OCI-LY3 (cell line): Measurements from ENCODE around the gene KIAA1671.

Source experiments
- H2AFZ ChIP-seq: fragments of 200-600, 300-600 bp; shearing (Covaris generic); 2 replicates; pipeline ENCODE4 v1.6.0; 2014; ENCODE audit warnings: antibody characterized with exemption, low read depth, low read length
- H3K27ac ChIP-seq: fragments of 200-600, 300-600 bp; sonication (generic); 2 replicates; pipeline ENCODE4 v1.5.1; 2014; ENCODE audit warnings: mild to moderate bottlenecking, low read length, moderate library complexity, mixed read lengths
- H3K27me3 ChIP-seq: fragments of 200-600, 300-600 bp; sonication (generic); 2 replicates; pipeline ENCODE4 v1.6.1; 2014; ENCODE audit warnings: low read depth, low read length, mixed read lengths
- H3K36me3 ChIP-seq: fragments of 200-600, 300-600 bp; sonication (generic); replicated peaks from 2 replicates; pipeline ENCODE3; 2014; ENCODE audit warnings: low read depth, low read length, mixed read lengths
- H3K4me1 ChIP-seq: fragments of 300-600, 200-600 bp; sonication (generic); 2 replicates; pipeline ENCODE4 v1.6.1; 2014; ENCODE audit warnings: low read length, mixed read lengths
- H3K4me2 ChIP-seq: fragments of 200-600, 300-600 bp; sonication (generic); 2 replicates; pipeline ENCODE4 v1.6.1; 2014; ENCODE audit warnings: low read length, mixed read lengths
- H3K4me3 ChIP-seq: fragments of 300-600, 200-600 bp; sonication (generic); 2 replicates; pipeline ENCODE4 v1.5.1; 2014; ENCODE audit warnings: antibody characterized with exemption, mild to moderate bottlenecking, low read length, moderate library complexity
- H3K79me2 ChIP-seq: fragments of 300-600, 200-600 bp; shearing (Covaris generic); 2 replicates; pipeline ENCODE4 v1.6.1; 2014; ENCODE audit warnings: mild to moderate bottlenecking, low read length, mixed read lengths
- H3K9ac ChIP-seq: fragments of 300-600, 200-600 bp; shearing (Covaris generic); 2 replicates; pipeline ENCODE4 v1.6.0; 2014; ENCODE audit warnings: mild to moderate bottlenecking, low read length, moderate library complexity
- H3K9me3 ChIP-seq: fragments of 200-600, 300-600 bp; shearing (Covaris generic); 2 replicates; pipeline ENCODE4 v1.6.1; 2014; ENCODE audit warnings: low read length, mixed read lengths; ENCODE audit not compliant: insufficient read depth
- H4K20me1 ChIP-seq: fragments of 200-600, 300-600 bp; sonication (generic); 2 replicates; pipeline ENCODE4 v1.6.1; 2016; ENCODE audit warnings: low read length, mixed read lengths; ENCODE audit not compliant: insufficient read depth
- CTCF ChIP-seq: fragments of 200-600, 300-600 bp; sonication (generic); IDR thresholded peaks from 2 replicates; pipeline ENCODE4 v1.5.1; 2014; ENCODE audit warnings: antibody characterized with exemption, low read length, low read depth
- EZH2phosphoT487 ChIP-seq: fragments of 200-600 bp; shearing (Covaris generic); IDR thresholded peaks from 2 replicates; pipeline ENCODE4 v1.6.1; 2018; ENCODE audit warnings: antibody characterized with exemption, mixed run types, low read depth

The KIAA1671 gene

GRCh38 chr22:24947881-24948280 lies 4.6 kb upstream of the KIAA1671 start:
- Histone ChIP-seq H4K20me1 (no peaks in the 10 kb centered on the region), H3K4me2 (no peak overlapping the region), H3K4me3 (no peak overlapping the region), H3K9me3 (no peaks in the 10 kb centered on the region), H3K4me1 (peaks cover 5% of the 10 kb centered on the region; the same call in 1 of the 2 replicates), H3K27me3 (peaks cover 3% of the 10 kb centered on the region; the same call in 1 of the 2 replicates), H3K79me2 (no peaks in the 10 kb centered on the region), H3K36me3 (no peaks in the 10 kb centered on the region), H3K27ac (no peak overlapping the region), H2AFZ (no peak overlapping the region), H3K9ac (no peak overlapping the region)
- TF ChIP-seq CTCF (no peak), EZH2phosphoT487 (no peak)

GRCh38 chr22:24948356-24949202 lies 3.9 kb upstream of the KIAA1671 start:
- H3K9ac ChIP-seq = no peak overlapping the region
- H4K20me1 ChIP-seq = no peaks in the 10 kb centered on the region
- H3K36me3 ChIP-seq = no peaks in the 10 kb centered on the region
- TF ChIP-seq EZH2phosphoT487 = no peak
- no peak for TF ChIP-seq CTCF
- H3K9me3 ChIP-seq = no peaks in the 10 kb centered on the region
- no peak overlapping the region for H3K4me2 ChIP-seq
- peaks cover 6% of the 10 kb centered on the region; the same call in 1 of the 2 replicates for H3K27me3 ChIP-seq
- no peak overlapping the region for H3K27ac ChIP-seq
- no peak overlapping the region for H2AFZ ChIP-seq
- H3K79me2 ChIP-seq = no peaks in the 10 kb centered on the region
- H3K4me3 ChIP-seq = no peak overlapping the region
- H3K4me1 ChIP-seq = no peaks in the 10 kb centered on the region

- H3K9me3 ChIP-seq = no peaks in the 10 kb centered on the region
- 0 out of 2 replicates have a peak overlapping the region, but pooled peaks have one; percentile 9 for H3K4me2 ChIP-seq
- no peak overlapping the region for H3K4me3 ChIP-seq
- H3K27me3 ChIP-seq = peaks cover 10% of the 10 kb centered on the region
- TF ChIP-seq EZH2phosphoT487 = no peak
- TF ChIP-seq CTCF = no peak
- H2AFZ ChIP-seq = no peak overlapping the region
- no peaks in the 10 kb centered on the region for H3K36me3 ChIP-seq
- H3K9ac ChIP-seq = no peak overlapping the region
- H3K27ac ChIP-seq = no peak overlapping the region
- no peaks in the 10 kb centered on the region for H3K79me2 ChIP-seq
- no peaks in the 10 kb centered on the region for H3K4me1 ChIP-seq
- no peaks in the 10 kb centered on the region for H4K20me1 ChIP-seq
Observed at GRCh38 chr22:24950272-24950902, 2.1 kb upstream of the KIAA1671 start.

- Histone ChIP-seq H3K9ac (no peak overlapping the region), H3K27me3 (peaks cover 10% of the 10 kb centered on the region), H3K27ac (no peak overlapping the region), H3K4me1 (no peaks in the 10 kb centered on the region), H2AFZ (no peak overlapping the region), H3K9me3 (no peaks in the 10 kb centered on the region), H3K36me3 (no peaks in the 10 kb centered on the region), H4K20me1 (no peaks in the 10 kb centered on the region), H3K4me3 (peak overlapping the region; percentile 75), H3K79me2 (no peaks in the 10 kb centered on the region), H3K4me2 (peak overlapping the region; percentile 46)
- no peak for TF ChIP-seq EZH2phosphoT487
- no peak for TF ChIP-seq CTCF
Observed at GRCh38 chr22:24952837-24953383, 394 bp downstream of the KIAA1671 start.
